Pons (tissue), 1 donor: ENCODE results near the gene ATXN7L3B.
"Not testable (repeated sequence)": the region's sequence is repeated elsewhere in the genome, so short reads cannot be mapped to it uniquely, and the experiment has no call there.

Experiments used
- DNase-seq: peaks from one replicate; pipeline ENCODE4 v3.0.0-alpha.2; 2016; ENCODE audit warnings: low spot score

Gene ATXN7L3B

DNA sequence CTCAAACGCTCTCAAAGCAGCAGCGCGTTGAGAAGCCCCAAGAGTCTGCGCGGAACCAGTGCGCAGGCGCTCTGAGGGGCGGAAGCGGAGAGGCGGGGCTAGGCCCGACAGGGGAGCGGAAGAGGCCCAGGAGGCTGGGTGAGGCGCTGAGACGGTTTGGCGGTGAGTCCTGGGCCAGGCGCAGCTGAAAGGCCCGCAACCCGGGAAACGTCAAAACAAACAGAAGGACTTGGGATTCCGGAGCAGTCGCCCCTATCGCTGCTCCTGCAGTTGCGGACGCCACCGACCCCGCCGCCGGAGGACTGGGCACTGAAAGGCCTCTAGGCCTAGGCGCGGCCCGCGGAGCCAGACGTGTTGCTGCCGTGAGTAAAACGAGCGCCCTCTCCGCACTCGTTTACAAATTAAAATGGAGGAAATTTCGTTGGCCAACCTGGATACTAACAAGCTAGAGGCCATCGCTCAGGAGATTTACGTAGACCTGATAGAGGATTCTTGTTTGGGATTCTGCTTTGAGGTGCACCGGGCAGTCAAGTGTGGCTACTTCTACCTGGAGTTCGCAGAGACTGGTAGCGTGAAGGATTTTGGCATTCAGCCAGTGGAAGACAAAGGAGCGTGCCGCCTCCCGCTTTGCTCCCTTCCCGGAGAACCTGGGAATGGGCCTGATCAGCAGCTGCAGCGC lies at the start of gene ATXN7L3B:
Gene ATXN7L3B, plus strand, starts transcription at position 129 of the 679 bp plus-strand sequence. Its CDS starts 278 bp downstream, at position 407.
- peak; percentile 95 for DNase-seq

DNA sequence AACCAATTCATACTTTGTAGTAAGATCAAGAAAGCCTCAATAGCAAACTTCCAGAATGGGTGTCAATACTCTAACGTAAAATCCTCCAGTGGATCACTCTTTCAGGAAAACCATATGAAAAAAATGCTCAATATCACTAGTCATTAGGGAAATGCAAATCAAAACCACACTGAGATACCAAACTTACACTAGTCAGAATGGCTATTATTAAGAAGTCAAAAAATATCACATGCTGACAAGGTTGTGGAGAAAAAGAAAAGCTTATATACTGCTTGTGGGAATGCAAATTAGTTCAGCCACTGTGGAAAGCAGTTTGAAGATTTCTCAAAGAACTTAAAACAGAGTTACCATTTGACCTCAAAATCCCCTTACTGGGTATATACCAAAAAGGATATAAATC lies 49.5 kb upstream of the ATXN7L3B start:
- no peak for DNase-seq

DNA sequence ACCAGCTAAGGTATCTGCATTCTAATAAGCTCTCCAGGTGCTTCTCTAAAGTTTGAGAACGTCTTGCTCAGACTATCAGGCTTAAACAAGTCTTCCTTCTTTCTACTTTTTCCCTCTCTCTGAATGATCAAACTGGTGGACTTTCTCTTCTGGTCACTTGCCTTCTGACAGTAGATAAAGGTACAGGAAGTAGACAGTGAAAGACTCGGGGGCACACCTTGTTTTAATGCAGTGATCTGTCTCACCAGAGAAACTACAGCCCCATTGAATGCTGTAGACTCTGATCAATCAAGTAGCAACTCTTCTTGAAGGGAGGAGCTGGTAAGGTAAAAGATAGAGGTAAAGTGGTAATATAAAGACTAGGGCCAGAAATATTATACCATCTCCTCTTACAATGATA lies 48.1 kb upstream of the ATXN7L3B start:
- DNase-seq, result no peak

DNA sequence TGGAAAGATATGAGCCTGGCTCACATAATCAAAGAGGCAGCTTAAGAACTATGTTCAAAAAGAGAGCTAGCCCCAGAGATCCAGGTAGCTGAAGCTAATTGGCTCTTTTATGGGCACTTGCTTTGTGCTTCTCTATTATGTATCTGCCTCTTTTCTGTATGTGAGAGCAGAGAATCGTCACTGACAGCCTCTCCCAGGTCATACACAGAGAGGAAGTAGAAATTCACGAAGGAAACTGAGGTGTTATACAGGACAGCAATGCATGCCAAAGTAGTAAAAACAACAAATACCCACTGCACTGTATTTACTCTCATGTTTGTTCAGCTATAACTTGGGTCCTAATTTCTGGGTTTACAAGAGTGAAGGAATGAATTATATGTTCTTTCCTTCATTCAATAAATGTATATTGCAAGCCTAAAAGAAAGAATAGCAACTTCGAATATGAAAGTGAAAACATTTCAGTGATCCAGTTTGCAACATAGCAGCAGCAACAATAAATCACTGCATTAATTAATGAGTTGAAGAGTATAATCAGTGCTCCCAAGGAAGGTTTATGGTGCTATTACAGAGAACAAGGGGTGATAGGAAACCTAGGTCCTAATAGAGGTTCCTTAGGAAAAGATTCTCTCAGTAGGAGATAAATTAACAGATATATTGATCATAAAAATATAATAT lies 47.1 kb upstream of the ATXN7L3B start:
- no peak for DNase-seq

DNA sequence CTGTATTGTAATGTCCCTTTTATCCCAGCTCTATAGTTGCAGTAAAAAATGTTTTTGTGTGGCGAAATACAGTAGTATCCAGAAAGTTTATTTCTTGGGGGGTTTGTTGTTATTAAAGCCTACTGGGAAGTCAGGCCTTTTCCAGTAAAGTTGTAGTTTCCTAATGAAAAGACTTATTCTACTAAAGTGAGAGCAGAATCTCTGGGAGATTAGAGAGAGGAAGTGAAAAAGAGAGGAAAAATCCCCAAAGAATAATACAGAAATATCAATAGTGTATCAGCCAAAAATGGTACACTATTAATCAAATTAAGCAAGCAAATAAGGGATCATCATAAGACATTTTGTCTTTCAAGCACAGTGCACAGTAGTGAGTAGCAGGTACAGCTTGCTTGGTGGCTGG lies 46.3 kb upstream of the ATXN7L3B start:
- no peak for DNase-seq

DNA sequence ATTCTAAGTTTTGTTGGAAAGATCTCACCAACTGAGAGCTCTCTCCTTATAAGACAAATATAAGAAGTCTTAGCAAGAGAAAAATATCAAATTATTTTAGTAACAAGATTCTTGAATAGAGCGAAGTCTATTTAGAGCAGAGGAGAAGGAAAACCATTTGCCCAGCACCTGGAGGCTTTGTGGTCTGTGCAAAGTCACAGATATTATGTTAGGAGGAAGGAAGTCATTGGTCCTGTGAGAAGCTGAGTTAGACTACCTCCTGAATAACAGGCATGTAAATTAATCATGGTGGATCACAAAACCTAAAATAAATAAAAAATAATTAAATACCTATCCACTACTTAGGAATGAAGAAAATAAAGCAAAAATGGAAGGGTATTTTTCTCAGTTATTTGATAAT lies 38.4 kb upstream of the ATXN7L3B start:
- no peak for DNase-seq

DNA sequence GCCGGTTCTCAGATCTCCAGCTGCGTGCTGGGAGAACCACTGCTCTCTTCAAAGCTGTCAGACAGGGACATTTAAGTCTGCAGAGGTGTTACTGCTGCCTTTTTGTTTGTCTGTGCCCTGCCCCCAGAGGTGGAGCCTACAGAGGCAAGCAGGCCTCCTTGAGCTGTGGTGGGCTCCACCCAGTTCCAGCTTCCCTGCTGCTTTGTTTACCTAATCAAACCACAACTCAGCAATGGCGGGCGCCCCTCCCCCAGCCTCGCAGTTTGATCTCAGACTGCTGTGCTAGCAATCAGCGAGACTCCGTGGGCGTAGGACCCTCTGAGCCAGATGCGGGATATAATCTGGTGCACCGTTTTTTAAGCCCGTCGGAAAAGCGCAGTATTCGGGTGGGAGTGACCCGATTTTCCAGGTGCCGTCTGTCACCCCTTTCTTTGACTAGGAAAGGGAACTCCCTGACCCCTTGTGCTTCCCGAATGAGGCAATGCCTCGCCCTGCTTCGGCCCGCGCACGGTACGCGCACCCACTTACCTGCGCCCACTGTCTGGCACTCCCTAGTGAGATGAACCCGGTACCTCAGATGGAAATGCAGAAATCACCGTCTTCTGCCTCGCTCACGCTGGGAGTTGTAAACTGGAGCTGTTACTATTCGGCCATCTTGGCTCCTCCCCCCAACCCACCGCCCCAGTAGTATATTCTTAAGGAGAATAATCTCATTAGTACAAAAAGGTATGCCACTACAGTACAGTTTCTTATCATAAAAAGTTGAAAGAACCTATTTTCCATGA lies 28.6 kb upstream of the ATXN7L3B start:
- DNase-seq, result not testable (repeated sequence)

GRCh38 chr12:74509886-74510285 lies 27.7 kb upstream of the ATXN7L3B start:
- no peak for DNase-seq

DNA sequence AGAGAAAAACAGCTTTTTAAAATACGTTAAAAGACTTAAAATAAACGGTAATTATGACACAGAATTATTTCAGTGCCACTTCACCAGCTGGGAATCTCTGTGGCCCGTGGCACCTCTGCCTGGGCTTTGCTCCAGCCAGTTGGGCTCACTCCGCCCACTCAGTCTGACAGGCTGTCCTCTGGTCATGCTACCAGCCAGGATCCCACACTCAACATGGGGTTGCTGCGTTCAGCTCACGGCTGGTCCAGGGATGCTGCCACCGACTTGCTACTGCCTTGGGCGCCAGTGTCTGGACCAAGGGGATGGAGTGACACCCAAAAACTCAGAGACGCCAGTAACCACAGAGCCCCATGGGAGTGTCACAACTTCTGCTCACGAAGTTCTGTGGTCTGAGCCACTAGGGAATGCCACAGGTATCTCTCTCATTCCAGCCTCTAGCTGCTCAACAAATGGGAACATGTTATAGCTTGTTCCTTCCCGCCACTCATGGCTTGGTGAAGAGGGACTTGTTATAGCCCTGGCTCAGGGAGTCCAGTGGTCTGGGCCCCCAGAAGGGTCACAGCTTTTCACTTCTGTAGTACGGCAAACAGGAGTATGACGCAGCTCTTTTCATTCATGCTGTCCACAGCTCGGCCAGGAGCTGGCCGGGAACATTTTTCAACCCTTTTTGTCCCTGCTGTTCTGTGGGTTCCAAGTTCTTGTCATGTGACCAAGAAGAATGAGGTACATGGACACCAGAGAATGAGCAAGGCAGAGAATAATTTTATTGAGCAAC lies 23.4 kb upstream of the ATXN7L3B start:
- no peak for DNase-seq

DNA sequence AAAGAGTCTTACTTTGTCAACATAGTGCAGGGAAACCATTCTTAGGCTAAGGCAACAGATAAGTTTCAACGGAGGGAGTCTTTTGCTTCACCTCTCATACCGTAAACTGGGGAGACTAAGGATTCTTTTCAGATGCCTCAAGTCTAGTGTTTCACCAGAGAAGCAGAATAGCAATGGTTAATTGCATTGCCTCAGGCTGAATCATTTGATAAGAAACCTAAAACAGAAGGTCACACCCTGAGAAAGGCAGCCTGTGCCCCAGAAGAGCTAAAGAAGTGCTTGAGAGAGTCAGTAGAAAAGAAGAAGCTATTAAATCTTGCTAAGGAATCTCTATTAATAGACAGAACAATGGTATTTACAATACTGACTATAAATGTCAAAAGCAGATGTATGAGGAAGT lies 21.8 kb upstream of the ATXN7L3B start:
- DNase-seq, result no peak

GRCh38 chr12:74526535-74526934 lies 11.1 kb upstream of the ATXN7L3B start:
- no peak for DNase-seq

DNA sequence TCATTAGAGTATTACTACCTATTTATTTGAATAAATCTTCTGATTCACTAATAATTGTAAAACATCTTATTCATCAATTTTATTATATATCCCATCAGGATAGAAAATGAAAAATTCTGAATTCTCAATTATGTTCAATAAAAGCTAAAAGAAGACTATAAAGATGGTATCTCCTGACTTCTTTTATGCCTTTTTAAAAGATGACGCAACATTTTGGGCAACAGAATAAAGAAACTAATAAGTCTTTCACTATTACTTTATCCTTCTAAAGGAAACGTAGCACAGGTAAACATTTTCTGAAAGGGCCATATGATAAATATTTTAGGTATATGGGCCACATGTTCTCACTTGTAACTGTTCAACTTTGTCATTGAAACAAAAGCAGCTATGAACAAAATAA lies 10.1 kb upstream of the ATXN7L3B start:
- no peak for DNase-seq

DNA sequence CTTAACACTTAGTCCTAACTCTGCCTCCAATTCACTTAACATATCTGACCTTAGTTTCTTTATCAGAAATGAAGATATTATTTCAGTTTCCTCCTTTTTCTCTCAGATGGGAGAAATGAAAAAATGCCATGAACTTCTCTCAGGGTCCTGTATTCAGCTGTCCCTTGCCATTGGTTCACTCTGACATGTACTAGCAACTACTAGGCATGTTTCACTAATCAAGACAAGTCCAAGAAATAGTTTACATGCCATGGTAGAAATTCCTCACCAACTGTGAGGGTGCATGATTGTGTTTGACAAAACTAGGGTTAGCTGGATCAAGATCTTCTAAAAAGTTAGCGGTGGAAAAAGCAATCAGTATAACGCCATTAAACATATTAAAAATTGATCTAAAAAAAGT lies 7.0 kb upstream of the ATXN7L3B start:
- no peak for DNase-seq

- no peak for DNase-seq
These were observed 2.1 kb upstream of the ATXN7L3B start for GRCh38 chr12:74535536-74535935.

GRCh38 chr12:74537126-74537706 lies 419 bp upstream of the ATXN7L3B start:
- DNase-seq, result peak; percentile 80

- peak; percentile 22 for DNase-seq
These were observed 1.0 kb downstream of the ATXN7L3B start for GRCh38 chr12:74538491-74539258.

- no peak for DNase-seq
These were observed 1.6 kb downstream of the ATXN7L3B start for GRCh38 chr12:74539261-74539660.

DNA sequence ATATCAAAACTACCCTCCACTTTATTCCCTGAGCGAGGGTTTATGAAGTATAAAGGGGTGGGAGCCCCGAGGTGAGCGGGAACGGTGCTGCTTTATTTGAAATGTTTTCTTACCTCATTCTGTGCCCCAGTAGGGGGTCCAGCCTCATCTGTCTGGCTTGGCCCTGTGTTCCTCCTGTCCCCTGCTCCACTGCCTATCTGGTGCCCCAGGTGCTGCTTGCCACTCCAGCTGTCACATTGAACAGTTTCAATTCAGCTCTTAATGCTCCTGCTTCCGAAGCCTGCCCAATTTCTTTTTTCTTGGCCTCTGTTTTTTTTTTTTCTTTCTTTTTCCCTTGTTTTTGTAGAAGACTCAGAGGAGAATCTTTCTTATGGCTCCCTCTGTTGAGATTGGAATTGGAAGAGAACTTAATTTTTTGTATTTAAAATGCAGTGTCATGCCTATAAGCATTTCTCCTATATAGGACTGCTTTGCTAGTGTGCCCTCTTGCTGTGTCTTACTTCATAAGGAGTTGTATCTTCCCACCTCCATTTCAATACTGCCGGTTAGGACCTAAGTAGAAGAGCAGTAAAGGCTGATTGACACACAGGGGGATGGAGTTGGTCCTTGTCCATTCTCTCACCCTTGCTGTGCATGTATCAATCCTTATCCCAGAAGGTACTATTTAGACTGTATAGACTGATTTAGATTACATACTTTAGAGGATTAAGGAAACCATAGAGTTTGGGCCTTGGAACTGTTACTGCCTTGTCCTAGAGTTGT lies 2.3 kb downstream of the ATXN7L3B start:
- no peak for DNase-seq

GRCh38 chr12:74541074-74541473 lies 3.4 kb downstream of the ATXN7L3B start:
- DNase-seq, result no peak

- no peak for DNase-seq
These were observed 9.6 kb downstream of the ATXN7L3B start for GRCh38 chr12:74547249-74547648.
